GM23248 (cell line): ENCODE measurements around the gene ACCS.

Experiments
- EZH2 ChIP-seq: fragments of 200-600 bp; sonication (generic); IDR thresholded peaks from 2 replicates; pipeline ENCODE4 v1.6.1; 2018; ENCODE audit warnings: antibody characterized with exemption, mild to moderate bottlenecking; ENCODE audit not compliant: insufficient read depth, poor library complexity, severe bottlenecking
- EZH2phosphoT487 ChIP-seq: fragments of 200-600 bp; sonication (generic); IDR thresholded peaks from 2 replicates; pipeline ENCODE4 v1.6.1; 2018; ENCODE audit warnings: antibody characterized with exemption, moderate library complexity, mild to moderate bottlenecking, low read depth; ENCODE audit not compliant: insufficient read depth

- no peak for TF ChIP-seq EZH2
- no peak for TF ChIP-seq EZH2phosphoT487
Observed at GRCh38 chr11:44104481-44105294, 38.6 kb downstream of the ACCS start.
